ENCODE measurements around the gene PIP4K2A.
"Not testable (repeated sequence)": the region's sequence is repeated elsewhere in the genome, so short reads cannot be mapped to it uniquely, and the experiment has no call there.

PIP4K2A gene

DNA sequence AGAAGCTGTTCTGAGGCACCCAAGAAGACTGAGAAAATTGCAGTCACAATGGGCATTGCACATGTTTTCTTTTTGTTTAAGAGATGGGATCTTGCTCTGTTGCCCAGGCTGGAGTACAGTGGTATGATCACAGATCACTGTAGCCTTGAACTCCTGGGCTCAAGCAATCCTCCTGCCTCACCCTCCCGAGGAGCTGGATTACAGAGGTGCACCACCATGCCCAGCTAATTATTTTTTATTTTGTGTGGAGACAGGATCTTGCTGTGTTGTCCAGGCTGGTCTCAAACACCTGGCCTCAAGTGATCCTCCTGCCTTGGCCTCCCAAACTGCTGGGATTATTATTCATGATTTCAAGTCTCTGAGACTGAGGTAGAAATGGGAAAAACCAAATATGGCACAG, 168.7 kb downstream of the PIP4K2A start:
- DNase-seq, result no peak

- no peak for DNase-seq
These were observed 169.9 kb downstream of the PIP4K2A start for GRCh38 chr10:22544325-22545068.

DNA sequence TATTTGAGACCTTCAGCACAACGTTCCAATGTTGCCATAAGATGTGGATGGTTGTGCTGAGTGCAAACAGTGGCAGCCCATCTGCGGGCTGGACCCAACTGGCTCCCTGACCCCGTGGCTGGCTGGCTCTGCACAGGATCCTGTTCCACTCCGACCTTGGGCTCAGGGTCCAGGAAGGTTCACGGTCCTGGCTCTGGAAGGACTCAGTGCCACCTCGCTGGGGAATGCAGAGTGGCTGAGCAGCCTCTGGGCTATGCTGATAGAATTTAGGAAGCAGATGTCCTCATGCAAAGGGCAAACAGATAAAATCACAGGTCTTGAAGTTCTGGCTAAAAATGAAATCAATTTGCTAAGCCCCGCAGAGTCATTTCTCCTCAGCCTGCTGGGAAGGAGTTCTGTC, 171.6 kb downstream of the PIP4K2A start:
- no peak for DNase-seq

DNA sequence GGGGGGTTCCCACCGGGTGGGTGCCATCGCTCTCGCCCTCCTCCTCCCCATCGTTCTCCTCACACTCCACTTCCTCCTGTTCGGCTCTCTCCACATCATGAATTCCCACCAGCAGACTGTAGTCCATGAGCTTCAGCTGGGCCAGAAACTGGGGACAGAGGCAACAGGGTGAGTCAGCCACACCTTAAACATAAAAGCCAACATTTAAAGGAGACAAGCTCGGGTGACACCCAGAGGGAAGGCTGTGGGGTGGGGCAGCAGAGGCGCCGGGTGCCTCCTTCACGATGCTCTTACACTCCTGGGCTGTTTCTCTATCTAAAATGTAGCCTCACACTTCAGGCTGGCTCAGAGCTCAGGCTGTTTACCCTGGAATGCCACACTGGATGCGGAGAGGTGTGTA, 172.5 kb downstream of the PIP4K2A start:
- DNase-seq, result no peak

DNA sequence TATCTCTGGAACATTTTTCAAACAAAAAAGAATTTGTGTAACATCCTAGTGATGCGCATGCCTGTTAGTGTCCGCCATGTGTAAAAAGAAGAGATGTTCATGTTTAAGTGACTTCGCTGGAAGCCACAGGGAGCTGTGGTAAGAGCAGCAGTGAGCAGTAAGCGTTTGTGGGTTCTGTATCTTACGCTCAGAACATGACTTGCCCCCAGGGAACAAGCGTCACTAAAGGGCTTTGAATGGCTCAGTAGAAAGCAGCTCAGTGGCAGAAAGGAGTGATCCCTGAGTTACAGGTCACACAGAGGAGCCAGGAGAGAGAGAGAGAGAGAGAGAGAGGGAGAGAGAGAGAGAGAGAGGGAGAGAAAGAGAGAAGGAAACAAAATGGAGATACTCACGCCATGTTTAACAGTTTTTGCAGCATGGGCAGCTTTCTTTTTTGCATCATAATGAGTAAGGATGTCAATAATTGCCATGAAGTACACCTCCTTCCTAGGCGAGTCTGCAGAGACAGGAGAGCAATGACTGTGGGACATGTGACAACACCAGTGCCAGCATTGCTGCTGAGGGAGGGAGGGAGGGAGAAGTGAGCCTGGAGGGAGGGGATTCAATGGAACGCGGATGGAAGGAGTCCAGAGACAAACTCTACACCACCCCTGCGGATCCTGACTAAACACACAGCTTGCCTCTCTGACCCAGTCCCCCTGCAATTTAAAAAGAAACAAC, 174.6 kb downstream of the PIP4K2A start:
- DNase-seq, result no peak

DNA sequence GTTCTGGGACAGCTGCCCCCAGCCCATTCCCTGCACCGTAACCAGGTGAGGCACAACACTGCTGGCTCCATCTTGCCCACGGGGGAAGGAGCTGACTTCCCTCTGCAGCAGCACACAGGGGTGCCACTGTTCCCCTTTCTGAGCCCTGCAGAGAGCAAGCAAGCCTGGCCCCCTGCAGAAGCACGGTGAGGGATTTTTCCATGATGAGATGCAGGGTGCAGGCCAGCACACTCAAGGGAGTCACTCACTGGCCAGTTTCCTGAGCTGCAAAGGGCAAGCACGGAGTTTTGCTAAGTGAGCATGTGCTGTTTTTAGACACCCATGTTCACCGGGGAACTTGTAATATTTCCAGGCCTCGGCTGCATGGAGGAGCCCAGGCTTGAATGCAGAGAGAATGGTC, 176.6 kb downstream of the PIP4K2A start:
- no peak for DNase-seq

- no peak for DNase-seq
These were observed 177.8 kb downstream of the PIP4K2A start for GRCh38 chr10:22536620-22537019.

DNA sequence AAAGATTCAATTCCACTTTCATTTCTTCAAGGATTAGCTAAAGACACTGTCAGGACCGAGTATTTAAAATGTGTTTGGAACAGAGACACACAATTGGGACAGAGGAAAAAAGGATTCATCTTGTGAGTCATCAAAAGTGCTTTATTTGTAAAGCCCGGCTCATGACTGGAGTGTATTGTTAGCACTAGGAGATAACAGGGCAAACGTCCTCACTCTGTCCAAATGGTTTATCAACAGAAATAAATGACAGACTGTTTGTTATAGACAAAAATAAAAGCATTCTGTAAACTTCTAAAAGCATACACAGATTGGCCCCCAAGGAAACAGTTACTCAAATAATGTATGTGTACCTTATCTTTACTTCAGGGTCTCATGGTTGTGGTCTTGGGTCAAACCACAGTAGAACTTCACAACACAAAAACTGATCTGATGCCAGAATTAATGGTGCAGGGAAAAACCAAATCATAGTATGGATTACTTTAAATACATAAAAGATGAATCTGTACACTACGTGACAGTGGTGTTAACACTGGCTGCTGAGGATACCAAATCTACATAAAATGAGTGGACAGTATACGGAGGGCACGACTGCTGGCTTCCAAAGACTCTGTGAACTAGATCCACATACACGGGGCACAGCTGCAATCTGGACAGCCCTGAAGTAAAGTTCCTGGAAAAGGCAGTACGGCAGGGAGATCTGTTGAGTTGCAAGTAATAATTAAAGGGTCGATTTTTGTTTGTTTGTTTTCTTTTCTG, 179.4 kb downstream of the PIP4K2A start:
- DNase-seq, result no peak

DNA sequence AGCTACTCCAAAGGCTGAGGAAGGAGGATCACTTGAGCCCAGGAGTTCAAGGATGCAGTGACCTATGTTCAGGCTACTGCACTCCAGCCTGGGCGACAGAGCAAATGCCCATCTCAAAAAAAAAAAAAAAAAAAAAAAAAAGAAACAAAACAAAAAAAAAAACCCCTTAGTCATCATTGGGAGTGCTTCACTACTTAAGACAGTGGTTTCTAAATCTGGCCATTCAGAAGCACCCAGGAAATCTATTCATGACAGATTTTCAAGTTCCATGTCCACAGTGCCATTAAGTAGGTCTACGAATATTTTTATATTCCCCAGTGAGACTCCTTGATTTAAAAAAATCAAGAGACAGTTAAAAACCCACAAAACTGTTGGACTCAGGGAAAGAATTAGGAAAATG, 182.9 kb downstream of the PIP4K2A start:
- no peak for DNase-seq

- no peak for DNase-seq
These were observed 183.4 kb downstream of the PIP4K2A start for GRCh38 chr10:22531008-22531407.

- DNase-seq, result no peak
These were observed 186.9 kb downstream of the PIP4K2A start for GRCh38 chr10:22527520-22527919.

DNA sequence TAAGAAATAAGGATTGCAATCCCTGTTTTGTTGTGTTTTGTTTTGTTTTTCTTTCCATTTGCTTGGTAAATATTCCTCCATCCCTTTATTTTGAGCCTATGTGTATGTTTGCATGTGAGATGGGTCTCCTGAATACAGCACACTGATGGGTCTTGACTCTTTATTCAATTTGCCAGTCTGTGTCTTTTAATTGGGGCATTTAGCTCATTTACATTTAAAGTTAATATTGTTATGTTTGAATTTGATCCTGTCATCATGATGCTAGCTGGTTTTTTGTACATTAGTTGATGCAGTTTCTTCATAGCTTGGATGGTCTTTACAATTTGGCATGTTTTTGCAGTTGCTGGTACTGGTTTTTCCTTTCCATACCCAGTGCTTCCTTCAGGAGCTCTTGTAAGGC, 190.0 kb downstream of the PIP4K2A start:
- not testable (repeated sequence) for DNase-seq

GRCh38 chr10:22520645-22521044, 193.7 kb downstream of the PIP4K2A start:
- not testable (repeated sequence) for DNase-seq

GRCh38 chr10:22518167-22518724, 196.1 kb downstream of the PIP4K2A start:
- no peak for DNase-seq

DNA sequence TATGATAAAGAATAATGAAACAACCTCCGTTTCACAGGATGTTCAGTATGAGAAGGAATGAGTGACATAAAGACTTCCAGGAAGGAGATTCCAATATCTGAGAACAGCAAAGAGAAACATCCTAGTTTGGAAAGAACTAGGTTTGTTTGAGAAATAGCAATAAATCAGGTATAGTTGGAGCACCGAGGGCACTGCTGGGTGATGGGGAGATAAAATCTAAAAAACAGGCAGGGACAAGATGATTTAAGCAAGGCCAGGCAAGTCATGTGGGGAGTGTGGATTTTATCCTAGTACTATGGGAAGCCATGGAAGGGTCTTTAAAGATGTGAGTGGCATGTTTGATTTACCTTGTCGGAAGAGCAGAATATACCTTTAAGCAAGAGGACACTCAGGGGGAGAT, 199.4 kb downstream of the PIP4K2A start:
- no peak for DNase-seq

- DNase-seq, result not testable (repeated sequence)
These were observed 200.0 kb downstream of the PIP4K2A start for GRCh38 chr10:22514414-22514758.

DNA sequence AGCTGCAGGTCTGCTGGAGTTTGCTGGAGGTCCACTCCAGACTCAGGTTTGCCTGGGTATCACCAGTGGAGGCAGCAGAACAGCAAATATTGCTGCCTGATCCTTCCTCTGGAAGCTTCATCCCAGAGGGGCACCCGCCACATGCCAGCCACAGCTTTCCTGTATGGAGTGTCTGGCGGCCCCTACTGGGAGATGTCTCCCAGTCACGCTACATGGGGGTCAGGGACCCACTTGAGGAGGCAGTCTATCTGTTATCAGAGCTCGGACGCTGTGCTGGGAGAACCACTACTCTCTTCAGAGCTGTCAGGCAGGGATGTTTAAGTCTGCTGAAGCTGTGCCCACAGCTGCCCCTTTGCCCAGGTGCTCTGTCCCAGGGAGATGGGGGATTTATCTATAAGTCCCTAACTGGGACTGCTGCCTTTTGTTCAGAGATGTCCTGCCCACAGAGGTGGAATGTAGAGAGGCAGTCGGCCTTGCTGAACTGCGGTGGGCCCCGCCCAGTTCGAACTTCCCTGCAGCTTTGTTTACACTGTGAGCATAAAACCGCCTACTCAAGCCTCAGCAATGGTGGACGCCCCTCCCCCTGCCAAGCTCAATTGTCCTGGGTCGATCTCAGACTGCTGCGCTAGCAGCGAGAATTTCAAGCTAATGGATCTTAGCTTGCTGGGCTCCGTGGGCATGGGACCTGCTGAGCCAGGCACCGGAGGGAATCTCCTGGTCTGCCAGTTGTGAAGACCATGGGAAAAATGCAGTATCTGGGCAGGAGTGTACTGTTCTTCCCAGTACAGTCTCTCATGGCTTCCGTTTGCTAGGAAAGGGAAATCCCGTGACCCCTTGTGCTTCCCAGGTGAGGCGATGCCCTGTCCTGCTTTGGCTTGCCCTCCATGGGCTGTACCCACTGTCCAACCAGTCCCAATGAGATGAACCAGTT, 200.6 kb downstream of the PIP4K2A start:
- DNase-seq, result not testable (repeated sequence)

GRCh38 chr10:22512015-22512414, 202.4 kb downstream of the PIP4K2A start:
- DNase-seq, result not testable (repeated sequence)

GRCh38 chr10:22508214-22508613, 206.2 kb downstream of the PIP4K2A start:
- not testable (repeated sequence) for DNase-seq

- DNase-seq, result peak; percentile 32
These were observed 208.3 kb downstream of the PIP4K2A start for GRCh38 chr10:22505911-22506685.

DNA sequence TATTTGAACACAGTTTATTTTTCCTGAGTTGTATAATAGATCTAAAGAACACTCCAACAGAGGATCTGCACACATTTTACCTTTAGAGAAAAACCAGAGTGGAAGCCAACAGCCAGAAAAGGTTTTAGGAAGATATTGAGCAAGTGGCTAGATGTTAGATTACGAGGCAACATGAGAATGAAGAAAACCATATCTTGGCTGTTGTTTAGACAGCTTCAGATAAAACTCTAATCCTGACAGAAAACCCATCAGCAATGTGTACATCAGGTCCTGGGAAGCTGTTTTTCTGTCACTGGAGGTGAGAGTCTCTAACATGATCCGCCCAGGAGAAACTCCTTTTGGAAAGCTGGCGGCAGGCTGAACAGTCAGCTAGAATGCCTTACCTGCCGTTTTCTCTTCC, 209.6 kb downstream of the PIP4K2A start:
- DNase-seq, result no peak
